SU-DHL-6 (cell line): ENCODE results near the gene CPB1.

Experiments
- H2AFZ ChIP-seq: fragments of 200-600 bp; sonication (generic); 2 replicates; pipeline ENCODE4 v1.6.1; 2014; ENCODE audit warnings: low read depth, mild to moderate bottlenecking, moderate library complexity, mixed read lengths, antibody characterized with exemption, low read length; ENCODE audit not compliant: severe bottlenecking
- H3F3A ChIP-seq: fragments of 200-600 bp; shearing (Covaris generic); 2 replicates; pipeline ENCODE4 v1.6.0; 2016; ENCODE audit warnings: antibody characterized with exemption, mild to moderate bottlenecking; ENCODE audit not compliant: insufficient read depth
- H3K27ac ChIP-seq: fragments of 200-600 bp; sonication (generic); 2 replicates; pipeline ENCODE4 v1.5.1; 2016; ENCODE audit warnings: low read depth, mild to moderate bottlenecking, low read length, moderate library complexity, mixed read lengths
- H3K27me3 ChIP-seq: fragments of 200-600 bp; sonication (generic), shearing (Covaris generic); 2 replicates; pipeline ENCODE4 v1.6.0; 2014; ENCODE audit warnings: mild to moderate bottlenecking, low read length
- H3K36me3 ChIP-seq: fragments of 200-600 bp; sonication (generic); 2 replicates; pipeline ENCODE4 v1.6.1; 2014; ENCODE audit warnings: mild to moderate bottlenecking, low read length, mixed read lengths
- H3K4me2 ChIP-seq: fragments of 300-600, 200-600 bp; shearing (Covaris generic), sonication (generic); 2 replicates; pipeline ENCODE4 v1.6.0; 2014; ENCODE audit warnings: low read length, low read depth, mild to moderate bottlenecking; ENCODE audit not compliant: poor library complexity, severe bottlenecking
- H3K4me3 ChIP-seq: fragments of 200-600 bp; sonication (generic); 2 replicates; pipeline ENCODE4 v1.5.1; 2014; ENCODE audit warnings: antibody characterized with exemption, low read length, mild to moderate bottlenecking, mixed read lengths; ENCODE audit not compliant: insufficient read depth, poor library complexity, severe bottlenecking
- H3K79me2 ChIP-seq: fragments of 200-600 bp; sonication (generic); 2 replicates; pipeline ENCODE4 v1.6.1; 2014; ENCODE audit warnings: mild to moderate bottlenecking, low read length, moderate library complexity; ENCODE audit not compliant: insufficient read depth
- H3K9ac ChIP-seq: fragments of 200-600 bp; sonication (generic); 2 replicates; pipeline ENCODE4 v1.7.0; 2014; ENCODE audit warnings: mild to moderate bottlenecking, low read length
- H3K9me2 ChIP-seq: fragments of 200-600 bp; sonication (generic); replicated peaks from 2 replicates; pipeline ENCODE4 v1.6.1; 2014; ENCODE audit warnings: low read length; ENCODE audit not compliant: insufficient read depth
- H3K9me3 ChIP-seq: fragments of 200-600 bp; sonication (generic); 2 replicates; pipeline ENCODE4 v1.6.1; 2014; ENCODE audit warnings: low read length, mixed read lengths; ENCODE audit not compliant: insufficient read depth
- H4K20me1 ChIP-seq: fragments of 200-600 bp; sonication (generic); 2 replicates; pipeline ENCODE4 v1.6.1; 2014; ENCODE audit warnings: low read depth, mild to moderate bottlenecking, antibody characterized with exemption, low read length, moderate library complexity, mixed read lengths
- EZH2phosphoT487 ChIP-seq: fragments of 200-600 bp; sonication (generic), shearing (Covaris generic); conservative IDR thresholded peaks from 2 replicates; pipeline ENCODE4 v1.6.1; 2018; ENCODE audit warnings: mild to moderate bottlenecking, antibody characterized with exemption, low read length, moderate library complexity, mixed read lengths
- TF ChIP-seq, protein P1 (sequence below): fragments of 200-600 bp; sonication (generic); IDR thresholded peaks from one replicate; pipeline ENCODE4 v1.5.1; 2017; ENCODE audit warnings: antibody characterized with exemption, mild to moderate bottlenecking, low read length, moderate library complexity; ENCODE audit not compliant: insufficient read depth, poor library complexity, severe bottlenecking

CPB1 gene

DNA sequence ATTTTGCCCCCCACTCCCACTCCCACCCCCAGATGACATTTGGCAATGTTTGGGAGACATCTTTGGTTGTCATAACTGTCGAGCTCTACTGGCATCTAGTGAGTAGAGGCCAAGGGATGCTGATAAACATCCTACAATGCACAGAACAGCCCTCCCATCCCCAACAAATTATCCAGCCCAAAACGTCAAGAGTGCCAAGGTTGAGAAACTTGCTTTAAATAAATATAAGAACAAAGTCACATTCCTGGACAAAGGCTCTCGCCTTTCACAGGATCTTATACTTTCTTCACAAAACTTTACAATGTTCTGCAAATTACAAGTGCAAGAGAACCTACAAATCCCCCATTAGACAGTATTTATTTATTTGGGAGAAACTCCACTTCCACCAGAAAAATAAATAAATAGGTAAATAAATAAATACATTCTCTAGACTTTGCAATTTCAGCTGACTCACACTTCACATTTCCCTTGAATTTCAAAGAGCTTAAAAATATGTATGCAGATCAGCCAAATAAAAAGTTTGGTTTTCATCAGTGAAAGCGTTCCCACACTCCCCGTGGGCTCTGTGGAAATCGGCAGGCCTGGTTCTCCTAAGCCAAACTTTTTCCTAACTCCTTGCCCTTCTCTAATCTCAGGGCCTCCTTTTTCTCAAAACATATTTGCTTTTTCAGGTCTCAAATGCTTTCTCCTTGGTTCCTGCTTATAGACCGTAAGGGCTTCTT lies 24.8 kb downstream of the CPB1 start:
- H3K36me3 ChIP-seq: no peaks in the 10 kb centered on the region
- no peaks in the 10 kb centered on the region for H3K9me2 ChIP-seq
- H3K27ac ChIP-seq: no peak overlapping the region
- TF ChIP-seq, protein P1, sequence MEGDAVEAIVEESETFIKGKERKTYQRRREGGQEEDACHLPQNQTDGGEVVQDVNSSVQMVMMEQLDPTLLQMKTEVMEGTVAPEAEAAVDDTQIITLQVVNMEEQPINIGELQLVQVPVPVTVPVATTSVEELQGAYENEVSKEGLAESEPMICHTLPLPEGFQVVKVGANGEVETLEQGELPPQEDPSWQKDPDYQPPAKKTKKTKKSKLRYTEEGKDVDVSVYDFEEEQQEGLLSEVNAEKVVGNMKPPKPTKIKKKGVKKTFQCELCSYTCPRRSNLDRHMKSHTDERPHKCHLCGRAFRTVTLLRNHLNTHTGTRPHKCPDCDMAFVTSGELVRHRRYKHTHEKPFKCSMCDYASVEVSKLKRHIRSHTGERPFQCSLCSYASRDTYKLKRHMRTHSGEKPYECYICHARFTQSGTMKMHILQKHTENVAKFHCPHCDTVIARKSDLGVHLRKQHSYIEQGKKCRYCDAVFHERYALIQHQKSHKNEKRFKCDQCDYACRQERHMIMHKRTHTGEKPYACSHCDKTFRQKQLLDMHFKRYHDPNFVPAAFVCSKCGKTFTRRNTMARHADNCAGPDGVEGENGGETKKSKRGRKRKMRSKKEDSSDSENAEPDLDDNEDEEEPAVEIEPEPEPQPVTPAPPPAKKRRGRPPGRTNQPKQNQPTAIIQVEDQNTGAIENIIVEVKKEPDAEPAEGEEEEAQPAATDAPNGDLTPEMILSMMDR: no peak
- TF ChIP-seq EZH2phosphoT487: no peak
- no peaks in the 10 kb centered on the region for H3K79me2 ChIP-seq
- H3K4me3 ChIP-seq: no peak overlapping the region
- H3K4me2 ChIP-seq: no peak overlapping the region
- no peaks in the 10 kb centered on the region for H3K9me3 ChIP-seq
- H3K9ac ChIP-seq: no peak overlapping the region
- no peaks in the 10 kb centered on the region for H4K20me1 ChIP-seq
- no peak overlapping the region for H2AFZ ChIP-seq
- H3K27me3 ChIP-seq: no peaks in the 10 kb centered on the region
- no peaks in the 10 kb centered on the region for H3F3A ChIP-seq

DNA sequence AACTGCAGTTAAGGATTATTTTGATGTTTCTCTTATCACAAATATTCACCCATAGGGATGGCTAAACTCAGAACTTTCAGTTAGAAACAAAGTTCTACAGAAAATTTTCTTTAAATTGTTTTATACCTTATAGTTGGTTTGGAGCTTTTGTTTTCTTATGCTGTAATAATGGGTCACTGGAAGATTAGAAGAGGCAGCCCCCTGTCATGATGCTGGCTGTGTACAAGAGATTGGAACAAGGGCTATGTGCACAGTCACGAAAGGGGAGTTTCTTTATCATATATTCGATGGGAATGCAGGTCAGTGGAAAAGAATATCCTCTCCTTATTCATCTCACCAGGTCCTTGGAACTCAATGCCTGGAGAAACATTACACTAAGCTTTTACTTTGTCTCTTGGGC lies 25.5 kb downstream of the CPB1 start:
- no peak overlapping the region for H3K9ac ChIP-seq
- H3K27ac ChIP-seq: no peak overlapping the region
- H3K27me3 ChIP-seq: no peaks in the 10 kb centered on the region
- H3K9me2 ChIP-seq: no peaks in the 10 kb centered on the region
- H3K4me3 ChIP-seq: no peak overlapping the region
- no peaks in the 10 kb centered on the region for H3K9me3 ChIP-seq
- TF ChIP-seq EZH2phosphoT487: no peak
- TF ChIP-seq, protein P1: no peak
- H3K79me2 ChIP-seq: no peaks in the 10 kb centered on the region
- H2AFZ ChIP-seq: no peak overlapping the region
- H3K4me2 ChIP-seq: no peak overlapping the region
- no peaks in the 10 kb centered on the region for H3F3A ChIP-seq
- H4K20me1 ChIP-seq: no peaks in the 10 kb centered on the region
- no peaks in the 10 kb centered on the region for H3K36me3 ChIP-seq

DNA sequence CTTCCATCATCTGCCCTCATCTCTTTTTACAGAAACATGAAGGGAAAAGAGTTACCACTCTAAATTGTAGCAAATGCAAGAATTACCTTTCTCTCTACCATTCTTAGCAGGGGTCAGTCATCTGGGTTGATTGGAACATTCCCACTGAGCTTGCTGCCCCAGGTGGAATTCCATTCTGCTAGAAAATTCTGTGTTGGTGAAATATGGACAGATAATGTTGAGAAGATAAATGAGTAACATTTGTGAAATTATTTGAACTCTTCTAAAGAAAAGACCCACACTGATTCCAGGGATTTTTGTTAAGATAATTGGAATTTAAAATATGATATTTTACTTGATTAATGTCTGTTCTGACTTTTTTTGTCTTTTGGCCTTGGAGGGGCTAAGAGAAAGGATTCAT lies 26.4 kb downstream of the CPB1 start:
- Histone ChIP-seq H3K27ac (no peak overlapping the region), H2AFZ (no peak overlapping the region), H3K79me2 (no peaks in the 10 kb centered on the region), H4K20me1 (no peaks in the 10 kb centered on the region), H3K9ac (no peak overlapping the region), H3K9me2 (no peaks in the 10 kb centered on the region), H3K27me3 (no peaks in the 10 kb centered on the region), H3K4me2 (no peak overlapping the region), H3K4me3 (no peak overlapping the region), H3K36me3 (no peaks in the 10 kb centered on the region), H3K9me3 (no peaks in the 10 kb centered on the region), H3F3A (no peaks in the 10 kb centered on the region)
- TF ChIP-seq EZH2phosphoT487: no peak
- TF ChIP-seq, protein P1: no peak
